ENCODE results near the gene FNTB. TPM values are rescaled to one million over a fixed set of nuclear protein-coding genes. Genes with fewer than 3 reads are reported as not detected.

The FNTB gene
- total RNA-seq, 1 donor: 12.7 TPM

DNA sequence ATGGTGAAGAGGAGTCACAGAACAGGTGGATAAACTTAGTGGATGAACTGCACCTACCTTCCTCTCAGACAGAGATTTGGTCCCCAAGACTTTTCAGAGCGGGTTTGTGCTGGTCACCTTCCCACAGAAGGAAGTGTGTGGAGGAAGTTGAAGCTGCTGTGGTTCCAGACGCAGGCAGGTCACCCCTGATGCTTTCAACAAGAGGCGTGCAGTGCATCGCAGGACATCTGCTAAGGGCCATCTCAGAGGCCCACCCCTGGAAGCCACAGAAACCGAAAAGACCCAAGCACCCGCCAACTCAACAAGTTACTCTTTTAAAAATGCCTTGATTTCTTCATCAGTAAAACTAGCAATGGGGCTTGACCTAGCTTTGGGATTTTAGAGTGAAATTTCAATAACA is 43.1 kb upstream of the FNTB start:
- TF ChIP-seq, protein P1, sequence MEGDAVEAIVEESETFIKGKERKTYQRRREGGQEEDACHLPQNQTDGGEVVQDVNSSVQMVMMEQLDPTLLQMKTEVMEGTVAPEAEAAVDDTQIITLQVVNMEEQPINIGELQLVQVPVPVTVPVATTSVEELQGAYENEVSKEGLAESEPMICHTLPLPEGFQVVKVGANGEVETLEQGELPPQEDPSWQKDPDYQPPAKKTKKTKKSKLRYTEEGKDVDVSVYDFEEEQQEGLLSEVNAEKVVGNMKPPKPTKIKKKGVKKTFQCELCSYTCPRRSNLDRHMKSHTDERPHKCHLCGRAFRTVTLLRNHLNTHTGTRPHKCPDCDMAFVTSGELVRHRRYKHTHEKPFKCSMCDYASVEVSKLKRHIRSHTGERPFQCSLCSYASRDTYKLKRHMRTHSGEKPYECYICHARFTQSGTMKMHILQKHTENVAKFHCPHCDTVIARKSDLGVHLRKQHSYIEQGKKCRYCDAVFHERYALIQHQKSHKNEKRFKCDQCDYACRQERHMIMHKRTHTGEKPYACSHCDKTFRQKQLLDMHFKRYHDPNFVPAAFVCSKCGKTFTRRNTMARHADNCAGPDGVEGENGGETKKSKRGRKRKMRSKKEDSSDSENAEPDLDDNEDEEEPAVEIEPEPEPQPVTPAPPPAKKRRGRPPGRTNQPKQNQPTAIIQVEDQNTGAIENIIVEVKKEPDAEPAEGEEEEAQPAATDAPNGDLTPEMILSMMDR (IDR thresholded peaks at IDR 0.05; ENCODE audit: extremely low read depth, low read depth, low read length): no peak
- H2AFZ ChIP-seq (ENCODE audit: low read length): no peak overlapping the region
- H3K4me1 ChIP-seq (ENCODE audit: insufficient read depth, low read length): no peaks in the 10 kb centered on the region
- DNase-seq (ENCODE audit: insufficient read length, low spot score, missing footprints): no peak
- no peaks in the 10 kb centered on the region for H4K20me1 ChIP-seq (ENCODE audit: insufficient read depth, low read length)
- H3K79me2 ChIP-seq (ENCODE audit: insufficient read depth, low read length): no peaks in the 10 kb centered on the region
- no peak overlapping the region for H3K4me2 ChIP-seq (ENCODE audit: insufficient read depth, low read length)
- no peaks in the 10 kb centered on the region for H3K27me3 ChIP-seq (ENCODE audit: insufficient read depth, low read length)
- peaks cover 4% of the 10 kb centered on the region for H3K36me3 ChIP-seq (ENCODE audit: insufficient read depth, low read length)
- no peaks in the 10 kb centered on the region for H3K9me3 ChIP-seq (ENCODE audit: low read depth, low read length)
- no peak overlapping the region for H3K4me3 ChIP-seq (ENCODE audit: insufficient read depth, low read length)
- H3K27ac ChIP-seq (ENCODE audit: low read depth, low read length): no peak overlapping the region

DNA sequence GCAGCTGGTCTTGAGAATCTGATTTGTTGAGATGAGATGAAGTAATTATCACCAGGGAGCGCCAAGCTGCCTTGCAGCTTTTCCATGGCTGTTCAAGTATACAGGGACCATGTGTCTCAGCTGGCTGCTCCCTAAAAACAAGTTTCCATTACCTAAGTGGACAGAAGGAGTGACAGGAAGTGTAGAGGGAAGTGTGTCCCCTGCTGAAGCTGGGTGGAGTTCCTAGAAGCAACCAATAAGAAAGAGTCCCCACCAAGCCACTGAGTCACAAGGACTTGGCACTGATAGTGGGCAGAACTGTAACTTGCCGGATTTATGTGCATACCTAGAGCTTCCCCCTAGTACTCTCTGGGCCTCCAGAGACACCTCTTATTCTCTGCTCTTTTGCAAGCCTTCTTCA is 42.7 kb upstream of the FNTB start:
- Histone ChIP-seq H3K27me3 (ENCODE audit: insufficient read depth, low read length) (no peaks in the 10 kb centered on the region), H3K79me2 (ENCODE audit: insufficient read depth, low read length) (no peaks in the 10 kb centered on the region), H3K4me1 (ENCODE audit: insufficient read depth, low read length) (no peaks in the 10 kb centered on the region), H2AFZ (ENCODE audit: low read length) (no peak overlapping the region), H3K4me2 (ENCODE audit: insufficient read depth, low read length) (no peak overlapping the region), H4K20me1 (ENCODE audit: insufficient read depth, low read length) (no peaks in the 10 kb centered on the region), H3K36me3 (ENCODE audit: insufficient read depth, low read length) (peaks cover 4% of the 10 kb centered on the region), H3K9me3 (ENCODE audit: low read depth, low read length) (no peaks in the 10 kb centered on the region), H3K4me3 (ENCODE audit: insufficient read depth, low read length) (no peak overlapping the region), H3K27ac (ENCODE audit: low read depth, low read length) (no peak overlapping the region)
- TF ChIP-seq, protein P1 (IDR thresholded peaks at IDR 0.05; ENCODE audit: extremely low read depth, low read depth, low read length): no peak
- DNase-seq (ENCODE audit: insufficient read length, low spot score, missing footprints): no peak

DNA sequence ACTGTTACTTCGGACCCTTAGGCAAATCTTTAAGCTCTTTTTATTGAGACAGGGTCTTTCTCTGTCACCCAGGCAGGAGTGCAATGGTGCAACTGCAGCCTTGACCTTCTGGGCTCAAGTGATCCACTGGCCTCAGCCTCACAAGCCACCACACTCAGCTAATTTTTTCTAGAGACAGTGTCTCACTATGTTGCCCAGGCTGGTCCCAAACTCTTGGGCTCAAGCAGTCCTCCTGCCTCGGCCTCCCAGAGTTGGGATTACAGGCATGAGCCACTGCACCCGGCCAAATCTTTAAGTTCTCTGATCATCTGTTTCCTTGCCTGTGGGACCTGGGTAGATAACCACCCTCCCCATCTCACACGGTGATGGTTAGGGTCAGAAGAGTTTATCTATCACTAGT is 41.8 kb upstream of the FNTB start:
- Histone ChIP-seq H3K27me3 (ENCODE audit: insufficient read depth, low read length) (no peaks in the 10 kb centered on the region), H2AFZ (ENCODE audit: low read length) (no peak overlapping the region), H3K4me2 (ENCODE audit: insufficient read depth, low read length) (no peak overlapping the region), H3K4me3 (ENCODE audit: insufficient read depth, low read length) (no peak overlapping the region), H3K4me1 (ENCODE audit: insufficient read depth, low read length) (no peaks in the 10 kb centered on the region), H3K79me2 (ENCODE audit: insufficient read depth, low read length) (no peaks in the 10 kb centered on the region), H4K20me1 (ENCODE audit: insufficient read depth, low read length) (no peaks in the 10 kb centered on the region), H3K36me3 (ENCODE audit: insufficient read depth, low read length) (peaks cover 4% of the 10 kb centered on the region), H3K9me3 (ENCODE audit: low read depth, low read length) (no peaks in the 10 kb centered on the region), H3K27ac (ENCODE audit: low read depth, low read length) (no peak overlapping the region)
- TF ChIP-seq, protein P1 (IDR thresholded peaks at IDR 0.05; ENCODE audit: extremely low read depth, low read depth, low read length): no peak
- no peak for DNase-seq (ENCODE audit: insufficient read length, low spot score, missing footprints)

DNA sequence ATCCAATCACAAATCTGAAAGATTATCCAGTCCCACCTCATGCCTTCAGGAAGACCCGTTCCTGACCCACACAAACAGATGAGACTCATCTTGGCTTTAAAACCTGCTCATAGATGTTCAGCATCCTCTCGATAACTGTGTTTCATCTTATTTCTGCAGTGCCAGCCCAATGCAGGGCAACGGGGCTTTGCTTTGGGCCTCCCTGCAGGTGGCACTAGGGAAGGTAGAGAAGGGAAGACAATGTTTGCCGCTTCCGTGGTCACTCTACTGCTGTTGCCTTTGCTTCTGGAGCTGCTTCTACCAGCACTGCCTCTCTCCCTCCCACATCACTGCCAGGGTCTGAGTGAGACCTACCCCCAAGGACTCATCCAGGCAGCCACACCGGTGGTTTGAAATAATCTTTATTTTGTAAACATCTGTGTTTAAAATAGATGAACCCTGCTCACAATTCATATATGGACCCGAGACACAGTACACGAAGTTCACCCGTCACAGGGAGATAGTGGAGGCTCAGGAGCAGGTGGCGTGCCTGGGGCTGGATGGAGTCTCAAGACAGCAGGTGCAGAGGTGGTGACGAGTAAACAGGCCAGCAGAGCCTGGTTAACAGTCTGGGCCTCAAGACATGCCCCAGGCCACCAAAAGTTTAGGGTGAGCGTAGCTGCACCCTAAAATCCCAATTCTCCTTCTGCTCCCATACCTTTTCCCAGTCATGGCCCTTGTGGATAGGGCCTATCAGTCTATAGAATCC is 41.1 kb upstream of the FNTB start:
- Histone ChIP-seq H3K9me3 (ENCODE audit: low read depth, low read length) (no peaks in the 10 kb centered on the region), H2AFZ (ENCODE audit: low read length) (no peak overlapping the region), H3K36me3 (ENCODE audit: insufficient read depth, low read length) (peaks cover 4% of the 10 kb centered on the region), H3K4me3 (ENCODE audit: insufficient read depth, low read length) (no peak overlapping the region), H3K79me2 (ENCODE audit: insufficient read depth, low read length) (no peaks in the 10 kb centered on the region), H3K27me3 (ENCODE audit: insufficient read depth, low read length) (no peaks in the 10 kb centered on the region), H3K27ac (ENCODE audit: low read depth, low read length) (no peak overlapping the region), H3K4me2 (ENCODE audit: insufficient read depth, low read length) (no peak overlapping the region), H3K4me1 (ENCODE audit: insufficient read depth, low read length) (no peaks in the 10 kb centered on the region), H4K20me1 (ENCODE audit: insufficient read depth, low read length) (no peaks in the 10 kb centered on the region)
- TF ChIP-seq, protein P1 (IDR thresholded peaks at IDR 0.05; ENCODE audit: extremely low read depth, low read depth, low read length): no peak
- DNase-seq (ENCODE audit: insufficient read length, low spot score, missing footprints): no peak
